ENCODE results near the gene ZBTB4. TPM values are rescaled to one million over a fixed set of nuclear protein-coding genes. Genes with fewer than 3 reads are reported as not detected.

ZBTB4 gene
- total RNA-seq, 2 donors from 2014 or later, result 67.3 to 67.9 TPM

- intact Hi-C loops (cut with DNase I), result loop anchor here (5.0 to 10.0 kb wide), 3 partner anchors 51 to 129 kb away; partner anchors contain the start of genes KCTD11 (in 1 of the 2), SENP3 (in 1 of the 2) and TMEM95 (in 1 of the 2)
- no peak for DNase-seq (ENCODE audit: low spot score)
These were observed 43.5 kb downstream of the ZBTB4 start for GRCh38 chr17:7435676-7436555.

- DNase-seq (ENCODE audit: low spot score), result no peak
- intact Hi-C loops (cut with DNase I), result loop anchor here in 1 of 2 donors (10.0 kb wide), 2 partner anchors 77 to 133 kb away; partner anchors contain the start of genes KCTD11, SENP3 and TMEM95
These were observed 47.1 kb downstream of the ZBTB4 start for GRCh38 chr17:7432296-7432695.

DNA sequence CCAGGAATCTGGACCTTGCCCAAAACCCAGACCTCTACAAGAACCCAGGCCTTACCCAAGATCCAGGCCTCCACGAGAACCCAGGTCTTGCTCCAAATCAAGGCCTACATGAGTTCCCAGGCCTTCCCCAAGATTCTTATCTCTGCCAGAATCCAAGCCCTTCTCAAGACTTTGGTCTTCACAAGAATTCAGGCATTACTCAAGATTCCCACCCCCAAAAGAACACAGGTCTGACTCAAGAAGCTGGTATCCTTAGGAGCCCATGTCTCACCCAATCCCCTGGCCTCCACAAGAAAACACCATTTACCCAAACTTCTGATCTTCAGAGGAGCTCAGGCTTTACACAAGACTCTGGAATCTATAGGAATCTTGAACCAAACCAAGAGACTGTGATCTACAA lies 48.2 kb downstream of the ZBTB4 start:
- DNase-seq (ENCODE audit: low spot score), result no peak
- intact Hi-C loops (cut with DNase I), result loop anchor here in 1 of 2 donors (10.0 kb wide), 2 partner anchors 76 to 134 kb away; partner anchors contain the start of genes KCTD11, SENP3 and TMEM95

DNA sequence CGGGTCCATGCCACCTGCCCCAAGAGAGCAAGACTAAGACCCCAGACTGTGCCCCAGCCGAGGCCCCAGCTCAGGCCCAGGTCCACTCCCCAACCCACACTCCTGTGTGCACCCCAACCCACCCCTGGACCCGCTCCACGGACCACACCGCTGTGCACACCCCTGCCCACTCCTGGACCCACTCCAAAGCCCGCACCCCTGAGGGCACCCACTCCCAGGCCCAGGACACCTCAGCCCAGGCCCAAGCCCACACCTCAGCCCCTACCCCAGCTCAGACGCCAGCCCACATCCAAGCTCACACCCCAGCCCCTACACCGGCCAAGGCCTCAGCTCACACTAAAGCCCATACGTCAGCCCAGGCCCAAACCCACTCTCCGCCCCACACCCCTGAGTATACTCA lies 49.7 kb downstream of the ZBTB4 start:
- intact Hi-C loops (cut with DNase I), result loop anchor here in 1 of 2 donors (10.0 kb wide), 2 partner anchors 75 to 135 kb away; partner anchors contain the start of genes KCTD11, SENP3 and TMEM95
- DNase-seq (ENCODE audit: low spot score), result no peak

DNA sequence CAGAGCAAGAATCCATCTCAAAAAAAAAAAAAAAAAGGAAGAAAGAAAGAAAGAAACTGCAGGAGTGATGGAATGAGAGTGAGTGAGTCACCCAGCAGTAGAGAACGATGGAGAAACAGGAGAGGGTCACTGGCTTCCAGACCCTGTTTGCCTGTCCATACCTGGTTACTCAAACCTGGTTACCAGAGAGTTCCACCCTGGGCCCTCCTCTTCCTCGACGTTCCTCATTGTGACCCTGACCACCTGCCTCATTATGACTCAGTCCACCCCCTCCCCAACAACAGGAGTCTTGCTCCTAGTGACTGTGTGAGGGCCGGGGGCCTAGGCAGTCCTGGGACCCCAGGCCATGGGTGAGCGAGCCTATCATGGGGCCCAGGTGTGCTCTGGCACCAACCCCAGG lies 50.9 kb downstream of the ZBTB4 start, which contains the start of gene SPEM3:
Gene SPEM3 (plus strand): TSS at position 301 of the 400 bp plus-strand sequence. CDS start 46 bp downstream, at position 347.
- no peak for DNase-seq (ENCODE audit: low spot score)

DNA sequence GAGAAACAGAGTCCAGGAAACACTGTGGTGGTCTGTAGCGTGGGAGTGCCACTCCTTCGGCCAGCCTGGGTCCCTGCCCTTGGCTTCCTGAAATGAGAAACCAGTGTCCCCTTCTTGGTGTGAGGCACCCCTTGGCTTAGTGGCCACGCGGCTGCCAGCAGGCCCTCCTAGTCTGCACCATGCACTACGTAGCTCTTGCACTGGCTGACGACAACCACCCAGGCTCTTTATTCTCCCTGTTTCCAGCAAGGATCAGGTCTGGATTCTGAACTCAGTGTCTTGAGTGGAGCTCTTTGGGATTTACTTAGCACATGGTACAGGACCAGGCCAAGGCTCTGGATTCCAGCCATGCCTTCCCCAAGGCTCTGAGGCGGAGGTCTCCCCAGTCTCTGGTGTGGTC lies 51.9 kb downstream of the ZBTB4 start:
- peak; percentile 32 for DNase-seq (ENCODE audit: low spot score)
- intact Hi-C loops (cut with DNase I), result no loop called here

More for the DNA sequence above, 50.9 kb downstream of the ZBTB4 start, which contains the start of gene SPEM3:
- intact Hi-C loops (cut with DNase I), result no loop called here

GRCh38 chr17:7426896-7427489 lies 52.4 kb downstream of the ZBTB4 start:
- intact Hi-C loops (cut with DNase I), result no loop called here
- DNase-seq (ENCODE audit: low spot score), result peak; percentile 58

DNA sequence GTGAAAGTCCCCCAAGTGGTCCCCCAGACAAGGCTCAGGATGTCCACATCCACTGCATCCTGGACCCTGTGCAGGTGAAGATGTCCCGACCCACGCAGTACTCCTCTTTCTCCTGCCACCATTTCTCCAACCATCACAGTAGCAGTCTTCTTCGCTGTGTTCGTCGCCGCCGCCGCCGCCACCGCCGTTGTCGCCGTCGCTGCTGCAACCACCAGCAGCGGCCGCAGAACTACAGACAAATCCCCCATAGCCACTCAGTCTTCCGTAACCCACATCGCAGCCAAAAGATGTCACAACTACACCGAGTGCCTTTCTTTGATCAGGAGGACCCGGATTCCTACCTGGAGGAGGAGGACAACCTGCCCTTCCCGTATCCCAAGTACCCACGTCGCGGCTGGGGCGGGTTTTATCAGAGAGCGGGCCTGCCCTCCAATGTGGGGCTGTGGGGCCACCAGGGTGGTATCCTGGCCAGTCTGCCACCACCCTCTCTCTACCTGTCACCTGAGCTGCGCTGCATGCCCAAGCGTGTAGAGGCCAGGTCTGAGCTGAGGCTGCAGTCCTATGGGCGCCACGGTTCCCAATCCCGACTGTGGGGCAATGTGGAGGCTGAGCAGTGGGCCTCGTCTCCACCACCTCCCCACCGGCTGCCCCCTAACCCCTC lies 53.1 kb downstream of the ZBTB4 start:
- intact Hi-C loops (cut with DNase I), result no loop called here
- peak; percentile 61 for DNase-seq (ENCODE audit: low spot score)

GRCh38 chr17:7425756-7426155 lies 53.7 kb downstream of the ZBTB4 start:
- DNase-seq (ENCODE audit: low spot score), result peak; percentile 78
- intact Hi-C loops (cut with DNase I), result no loop called here

- intact Hi-C loops (cut with DNase I), result no loop called here
- DNase-seq (ENCODE audit: low spot score), result no peak
These were observed 54.1 kb downstream of the ZBTB4 start, which contains the start of gene SPEM2 for GRCh38 chr17:7425316-7425715. TSS of gene SPEM2 (plus strand) at chr17:7425616. CDS start at chr17:7425689, 73 bp downstream.

- intact Hi-C loops (cut with DNase I), result no loop called here
- no peak for DNase-seq (ENCODE audit: low spot score)
These were observed 55.8 kb downstream of the ZBTB4 start for GRCh38 chr17:7423679-7424078.

GRCh38 chr17:7421186-7421585 lies 58.2 kb downstream of the ZBTB4 start:
- intact Hi-C loops (cut with DNase I), result no loop called here

DNA sequence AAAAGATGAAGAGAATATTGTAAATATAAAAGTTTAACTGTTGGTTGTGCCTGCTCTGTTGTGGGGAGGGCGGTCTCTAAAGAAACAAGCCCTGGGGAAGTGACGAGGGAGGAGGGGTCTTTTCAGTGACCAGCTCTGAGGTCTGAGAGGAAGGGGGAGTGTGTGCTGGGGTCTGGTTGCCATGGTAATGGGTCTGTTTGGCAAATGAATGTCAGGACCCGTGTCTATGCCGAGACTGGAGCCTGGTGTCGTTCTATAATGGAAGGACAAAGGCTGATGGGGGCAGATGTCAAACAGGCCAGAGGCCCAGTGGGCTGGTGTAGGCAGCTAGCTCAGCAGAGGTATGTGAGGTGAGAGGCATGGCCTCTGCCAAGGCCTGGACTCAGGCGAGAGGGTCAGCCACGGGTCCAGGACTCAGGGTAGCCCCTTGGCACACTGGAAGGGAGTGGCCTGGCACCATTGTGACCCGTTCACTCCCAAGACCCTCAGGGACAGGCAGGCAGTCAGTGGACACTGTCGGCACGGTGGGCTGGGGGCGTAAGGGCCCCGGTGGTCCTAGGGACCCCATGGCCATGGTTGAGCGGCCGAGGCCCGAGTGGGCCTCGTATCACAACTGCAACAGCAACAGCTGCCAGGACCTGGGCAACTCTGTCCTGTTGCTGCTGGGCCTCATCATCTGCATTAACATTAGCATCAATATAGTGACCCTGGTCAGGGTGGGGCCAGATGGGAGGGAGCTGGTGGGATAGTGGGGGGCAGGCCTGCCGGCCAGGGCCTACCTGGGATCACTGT lies 59.4 kb downstream of the ZBTB4 start, which contains the start of gene SPEM1:
Gene SPEM1 (plus strand): TSS at position 506 of the 792 bp plus-strand sequence. CDS start 61 bp downstream, at position 567.
- intact Hi-C loops (cut with DNase I), result no loop called here
- peak; percentile 60 for DNase-seq (ENCODE audit: low spot score)

More at GRCh38 chr17:7421186-7421585, 58.2 kb downstream of the ZBTB4 start:
- DNase-seq (ENCODE audit: low spot score), result peak; percentile 57

GRCh38 chr17:7418472-7419152 lies 60.8 kb downstream of the ZBTB4 start:
- DNase-seq (ENCODE audit: low spot score), result peak; percentile 75
- intact Hi-C loops (cut with DNase I), result no loop called here

DNA sequence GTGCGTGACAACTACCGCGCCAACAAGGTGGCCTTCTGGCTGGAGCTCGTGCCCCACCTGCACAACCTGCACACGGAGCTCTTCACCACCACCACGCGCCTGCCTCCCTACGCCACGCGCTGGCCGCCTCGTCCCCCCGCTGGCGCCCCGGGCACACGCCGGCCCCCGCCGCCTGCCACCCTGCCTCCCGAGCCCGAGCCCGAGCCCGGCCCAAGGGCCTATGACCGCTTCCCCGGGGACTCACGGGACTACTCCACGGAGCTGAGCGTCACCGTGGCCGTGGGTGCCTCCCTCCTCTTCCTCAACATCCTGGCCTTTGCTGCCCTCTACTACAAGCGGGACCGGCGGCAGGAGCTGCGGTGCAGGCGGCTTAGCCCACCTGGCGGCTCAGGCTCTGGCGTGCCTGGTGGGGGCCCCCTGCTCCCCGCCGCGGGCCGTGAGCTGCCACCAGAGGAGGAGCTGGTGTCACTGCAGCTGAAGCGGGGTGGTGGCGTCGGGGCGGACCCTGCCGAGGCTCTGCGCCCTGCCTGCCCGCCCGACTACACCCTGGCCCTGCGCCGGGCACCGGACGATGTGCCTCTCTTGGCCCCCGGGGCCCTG lies 62.3 kb downstream of the ZBTB4 start:
- intact Hi-C loops (cut with DNase I), result no loop called here
- DNase-seq (ENCODE audit: low spot score), result peak; percentile 76

DNA sequence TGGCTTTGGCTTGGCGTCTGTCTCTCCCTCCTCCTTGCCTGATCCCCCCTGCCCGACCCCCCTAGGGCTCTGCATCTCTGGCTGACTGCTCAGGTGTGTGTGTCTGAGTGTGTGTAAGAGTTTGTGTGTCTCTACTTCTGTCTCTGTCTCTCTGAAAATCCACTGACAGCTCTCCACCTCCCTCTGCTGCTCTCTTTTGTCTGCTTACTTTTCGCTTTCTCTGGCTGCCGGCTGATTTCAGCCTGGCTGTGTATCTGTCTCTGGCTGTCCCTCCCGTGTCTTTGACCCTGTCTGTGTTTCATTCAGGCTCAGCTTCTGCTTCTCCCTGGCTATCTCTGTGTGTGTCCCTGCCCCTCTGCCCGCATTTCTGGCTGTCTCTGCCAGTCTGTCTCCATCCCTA lies 63.1 kb downstream of the ZBTB4 start:
- no peak for DNase-seq (ENCODE audit: low spot score)
- intact Hi-C loops (cut with DNase I), result no loop called here

DNA sequence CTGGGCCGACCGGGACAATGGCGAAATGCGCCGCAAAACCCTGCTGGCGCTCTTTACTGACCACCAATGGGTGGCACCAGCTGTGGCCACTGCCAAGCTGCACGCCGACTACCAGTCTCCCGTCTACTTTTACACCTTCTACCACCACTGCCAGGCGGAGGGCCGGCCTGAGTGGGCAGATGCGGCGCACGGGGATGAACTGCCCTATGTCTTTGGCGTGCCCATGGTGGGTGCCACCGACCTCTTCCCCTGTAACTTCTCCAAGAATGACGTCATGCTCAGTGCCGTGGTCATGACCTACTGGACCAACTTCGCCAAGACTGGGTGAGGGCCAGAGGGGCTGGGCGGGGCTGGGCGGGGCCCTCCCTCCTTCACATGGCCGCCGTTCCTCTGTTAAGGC lies 63.6 kb downstream of the ZBTB4 start:
- DNase-seq (ENCODE audit: low spot score), result peak; percentile 77
- intact Hi-C loops (cut with DNase I), result no loop called here

DNA sequence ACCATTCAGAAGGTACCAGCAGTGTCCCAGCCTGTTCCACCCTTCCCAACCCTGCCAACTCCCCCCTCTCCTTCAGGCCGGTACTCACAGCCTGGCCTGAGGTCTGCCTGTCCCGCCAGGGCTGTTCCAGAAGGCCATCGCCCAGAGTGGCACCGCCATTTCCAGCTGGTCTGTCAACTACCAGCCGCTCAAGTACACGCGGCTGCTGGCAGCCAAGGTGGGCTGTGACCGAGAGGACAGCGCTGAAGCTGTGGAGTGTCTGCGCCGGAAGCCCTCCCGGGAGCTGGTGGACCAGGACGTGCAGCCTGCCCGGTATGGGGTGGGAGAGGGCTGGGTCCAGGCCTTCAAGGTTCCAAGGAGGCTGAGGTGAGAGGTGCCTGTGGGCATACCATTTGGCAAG lies 64.6 kb downstream of the ZBTB4 start:
- intact Hi-C loops (cut with DNase I), result no loop called here
- DNase-seq (ENCODE audit: low spot score), result peak; percentile 71
